PFSK-1 (cell line): ENCODE measurements around the gene DHX15.

ENCODE experiments used
- POLR2AphosphoS5 ChIP-seq: IDR thresholded peaks from 2 replicates; pipeline ENCODE4 v1.6.1; 2012; ENCODE audit warnings: low read depth, mild to moderate bottlenecking, control low read depth, low read length, moderate library complexity
- TAF1 ChIP-seq: IDR thresholded peaks from 2 replicates; pipeline ENCODE4 v1.6.1; 2012; ENCODE audit warnings: low read length, control low read depth, borderline replicate concordance; ENCODE audit not compliant: insufficient read depth
- TF ChIP-seq, protein P1 (sequence below), 2 experiments: IDR thresholded peaks; 2 replicates each; pipeline versions ENCODE4 v1.6.1 to v1.8.0; 2011 to 2012; ENCODE audit warnings: low read depth in 2 of 2, low read length in 2 of 2, control low read depth in 1 of 2, inconsistent platforms in 1 of 2, mild to moderate bottlenecking in 1 of 2, moderate library complexity in 1 of 2; ENCODE audit not compliant: insufficient read depth in 1 of 2

GRCh38 chr4:24557026-24558025 lies 27.0 kb downstream of the DHX15 start:
- TF ChIP-seq POLR2AphosphoS5 = no peak
- no peak for TF ChIP-seq TAF1
- TF ChIP-seq, protein P1, sequence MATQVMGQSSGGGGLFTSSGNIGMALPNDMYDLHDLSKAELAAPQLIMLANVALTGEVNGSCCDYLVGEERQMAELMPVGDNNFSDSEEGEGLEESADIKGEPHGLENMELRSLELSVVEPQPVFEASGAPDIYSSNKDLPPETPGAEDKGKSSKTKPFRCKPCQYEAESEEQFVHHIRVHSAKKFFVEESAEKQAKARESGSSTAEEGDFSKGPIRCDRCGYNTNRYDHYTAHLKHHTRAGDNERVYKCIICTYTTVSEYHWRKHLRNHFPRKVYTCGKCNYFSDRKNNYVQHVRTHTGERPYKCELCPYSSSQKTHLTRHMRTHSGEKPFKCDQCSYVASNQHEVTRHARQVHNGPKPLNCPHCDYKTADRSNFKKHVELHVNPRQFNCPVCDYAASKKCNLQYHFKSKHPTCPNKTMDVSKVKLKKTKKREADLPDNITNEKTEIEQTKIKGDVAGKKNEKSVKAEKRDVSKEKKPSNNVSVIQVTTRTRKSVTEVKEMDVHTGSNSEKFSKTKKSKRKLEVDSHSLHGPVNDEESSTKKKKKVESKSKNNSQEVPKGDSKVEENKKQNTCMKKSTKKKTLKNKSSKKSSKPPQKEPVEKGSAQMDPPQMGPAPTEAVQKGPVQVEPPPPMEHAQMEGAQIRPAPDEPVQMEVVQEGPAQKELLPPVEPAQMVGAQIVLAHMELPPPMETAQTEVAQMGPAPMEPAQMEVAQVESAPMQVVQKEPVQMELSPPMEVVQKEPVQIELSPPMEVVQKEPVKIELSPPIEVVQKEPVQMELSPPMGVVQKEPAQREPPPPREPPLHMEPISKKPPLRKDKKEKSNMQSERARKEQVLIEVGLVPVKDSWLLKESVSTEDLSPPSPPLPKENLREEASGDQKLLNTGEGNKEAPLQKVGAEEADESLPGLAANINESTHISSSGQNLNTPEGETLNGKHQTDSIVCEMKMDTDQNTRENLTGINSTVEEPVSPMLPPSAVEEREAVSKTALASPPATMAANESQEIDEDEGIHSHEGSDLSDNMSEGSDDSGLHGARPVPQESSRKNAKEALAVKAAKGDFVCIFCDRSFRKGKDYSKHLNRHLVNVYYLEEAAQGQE (IDR thresholded peaks at IDR 0.05; ENCODE audit: insufficient read depth in 1 of 2, low read depth in 2 of 2, low read length in 2 of 2) = no peak
